ENCODE measurements around the gene DCHS2. TPM values are rescaled to one million over a fixed set of nuclear protein-coding genes. Genes with fewer than 3 reads are reported as not detected.

DCHS2 gene, protein sequence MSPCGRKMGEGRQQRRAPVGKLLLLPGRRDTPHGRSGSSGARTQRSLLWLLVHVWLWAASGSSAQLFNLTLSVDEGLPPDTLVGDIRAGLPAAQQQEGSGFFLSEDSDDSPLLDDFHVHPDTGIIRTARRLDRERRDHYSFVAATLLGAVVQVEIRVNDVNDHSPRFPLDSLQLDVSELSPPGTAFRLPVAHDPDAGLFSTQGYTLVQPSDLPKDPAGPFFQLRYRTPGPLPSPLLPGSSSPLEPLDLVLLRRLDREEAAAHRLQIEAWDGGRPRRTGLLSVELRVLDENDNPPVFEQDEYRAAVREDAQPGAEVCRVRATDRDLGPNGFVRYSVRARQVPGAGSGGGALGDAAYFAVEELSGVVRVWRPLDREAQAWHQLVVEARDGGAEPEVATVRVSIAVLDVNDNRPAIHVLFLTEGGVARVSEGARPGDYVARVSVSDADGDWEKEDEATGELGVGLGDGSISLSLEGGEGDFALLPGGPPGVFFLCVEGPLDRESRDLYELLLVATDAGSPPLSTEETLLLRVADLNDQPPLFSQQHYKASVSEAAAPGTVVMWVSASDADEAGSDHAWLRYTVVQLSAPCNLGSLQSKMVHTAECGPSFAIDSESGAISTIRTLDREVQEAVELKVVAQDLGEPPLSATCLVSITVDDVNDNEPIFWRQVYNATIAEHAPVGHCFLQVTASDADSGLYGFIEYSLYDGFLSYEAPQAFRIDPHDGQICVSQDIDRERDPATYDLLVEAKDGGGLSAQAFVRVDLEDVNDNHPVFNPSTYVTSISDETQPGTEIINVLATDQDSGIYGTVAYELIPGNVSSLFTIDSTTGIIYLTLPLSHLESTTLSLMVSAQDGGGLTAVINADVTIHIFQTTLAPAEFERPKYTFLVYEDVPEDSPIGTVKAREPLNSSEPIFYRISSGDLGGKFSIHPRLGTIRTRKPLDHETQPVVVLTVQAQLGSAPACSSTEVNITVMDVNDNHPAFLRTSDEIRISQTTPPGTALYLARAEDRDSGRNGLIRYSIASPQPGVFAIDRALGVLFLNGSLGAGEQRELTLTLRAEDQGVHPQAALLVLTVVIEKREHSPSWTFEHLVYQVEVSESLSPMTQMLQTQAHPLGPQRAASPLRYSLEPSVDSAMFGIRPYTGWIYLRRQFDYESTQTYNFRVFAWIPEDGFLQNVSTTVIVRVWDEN (N-terminal part only)
- total RNA-seq (2014; rRNA removed; shearing (Covaris generic)) = not detected in 2 replicates
- total RNA-seq (2022) = not detected in 2 replicates
- percentile 4 among the genes with signal in this experiment for Bru-seq, nascent RNA
- percentile 4 among the genes with signal in this experiment for BruChase-seq, experiment 1, labeled RNA remaining after a 6-hour chase
- BruChase-seq, experiment 2, labeled RNA remaining after a 2-hour chase = percentile 2 among the genes with signal in this experiment
- long read RNA-seq = 0 reads

DNA sequence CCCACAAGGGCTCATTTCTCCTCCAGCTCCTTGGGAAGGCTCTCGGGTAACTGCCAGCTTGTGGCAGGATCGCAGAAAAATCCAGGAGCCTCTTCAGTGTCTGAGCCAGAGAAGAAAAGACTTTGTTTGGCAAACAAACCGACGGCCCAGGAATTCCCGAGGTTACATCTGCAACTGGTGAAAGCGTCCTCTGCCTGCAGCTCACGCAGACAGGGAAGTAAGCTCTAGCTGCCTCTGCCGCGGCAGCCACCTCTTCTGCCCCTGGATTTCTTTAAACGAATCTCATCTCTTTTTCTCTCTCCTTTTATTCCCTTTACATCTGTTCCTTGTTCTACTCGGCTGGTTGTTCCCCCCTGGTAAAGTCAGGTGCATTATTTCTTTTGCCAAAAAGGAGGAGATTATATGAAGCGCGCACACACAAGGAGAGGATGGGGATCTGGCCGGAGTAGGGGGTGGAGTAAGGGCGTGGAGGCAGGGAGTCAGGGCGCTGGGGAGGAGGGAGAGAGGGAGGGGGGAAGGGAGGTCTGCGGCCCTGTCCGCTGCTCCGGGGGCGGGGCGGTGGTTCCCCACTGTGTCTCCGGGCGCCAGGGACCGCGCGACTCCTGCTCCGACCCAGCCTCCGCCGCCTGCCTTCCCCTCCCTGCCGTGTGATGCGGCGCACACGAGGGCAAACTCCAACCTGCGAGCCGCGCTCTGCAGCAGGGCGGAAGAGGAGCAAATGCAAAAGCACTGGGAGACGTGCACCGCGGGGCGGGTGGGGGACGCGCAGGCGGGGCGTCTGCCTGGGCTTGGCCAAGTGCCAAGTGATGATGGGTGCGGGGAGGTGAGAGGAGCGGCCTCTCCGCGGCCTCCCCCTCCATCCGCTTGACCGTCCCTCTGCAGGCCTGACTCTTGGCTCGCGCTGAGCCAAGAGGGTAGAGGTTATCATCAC is at the start of gene DCHS2:
DCHS2 (minus strand) TSS at position 459 of the 931 bp plus-strand sequence; CDS start at position 15, 444 bp downstream.
- BruUV-seq (replicated peaks) = no TSS peak
- no peaks in the 10 kb centered on the region for H3K4me1 ChIP-seq (ENCODE audit: insufficient read depth, low read length, poor library complexity, severe bottlenecking)
- no peaks in the 10 kb centered on the region for H3K9me2 ChIP-seq (ENCODE audit: insufficient read depth, low read length)
- no peak within 1 kb of the TSS for H2AFZ ChIP-seq (ENCODE audit: low read length)
- intact Hi-C loops (cut with micrococcal nuclease; ENCODE audit: unreplicated experiment) = no loop called here
- no peaks in the 10 kb centered on the region for H3K9me3 ChIP-seq (ENCODE audit: low read length)
- POLR2A ChIA-PET = interaction anchor here (1.4 kb wide), 1 partner anchor 10 kb away, joined by 4 read pairs; no protein-coding TSS in a partner anchor
- H3K4me3 ChIP-seq (ENCODE audit: low read depth, low read length, poor library complexity, severe bottlenecking) = no peak within 1 kb of the TSS
- H3K36me3 ChIP-seq (ENCODE audit: insufficient read depth, low read length) = no peaks in the 10 kb centered on the region
- CTCF ChIA-PET (ENCODE audit: unreplicated experiment) = no interaction called here
- H3K27ac ChIP-seq (ENCODE audit: low read depth, low read length, poor library complexity, severe bottlenecking) = no peak within 1 kb of the TSS
- no peaks in the 10 kb centered on the region for H3K79me2 ChIP-seq (ENCODE audit: insufficient read depth, low read depth, low read length)
- H3K4me2 ChIP-seq (ENCODE audit: low read length) = no peak within 1 kb of the TSS
- H4K20me1 ChIP-seq (ENCODE audit: insufficient read depth, low read length) = no peaks in the 10 kb centered on the region
- TF ChIP-seq CTCF (conservative IDR thresholded peaks at IDR 0.05; ENCODE audit: low read length) (no peak), EZH2phosphoT487 (IDR thresholded peaks at IDR 0.05; ENCODE audit: borderline replicate concordance, low read depth, low read length) (no peak)
- DNase-seq (ENCODE audit: low spot score) = no peak

DNA sequence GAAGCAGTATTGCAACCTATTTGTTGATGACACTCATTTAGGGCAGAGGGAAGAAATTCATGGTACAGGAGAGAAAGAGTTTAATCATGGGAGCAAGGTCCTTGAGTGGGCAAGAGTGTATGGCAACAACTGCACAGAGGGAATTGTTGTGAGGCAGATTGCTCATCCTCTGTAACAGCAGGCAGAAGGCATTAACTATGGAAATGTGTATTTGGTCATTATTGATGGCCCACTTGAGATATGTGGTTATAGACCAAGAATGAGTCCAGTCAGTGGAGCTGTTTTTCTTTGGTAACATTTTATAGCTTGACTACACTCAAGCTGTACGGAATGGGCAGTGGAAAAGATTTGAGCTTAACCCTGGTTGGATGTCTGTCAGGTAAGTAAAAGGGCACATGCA is 42.7 kb upstream of the DCHS2 start:
- BruUV-seq (replicated peaks) = no TSS peak
- no peak for DNase-seq (ENCODE audit: low spot score)
- Histone ChIP-seq H3K9me3 (ENCODE audit: low read length) (no peaks in the 10 kb centered on the region), H3K4me1 (ENCODE audit: insufficient read depth, low read length, poor library complexity, severe bottlenecking) (no peaks in the 10 kb centered on the region), H3K36me3 (ENCODE audit: insufficient read depth, low read length) (peaks cover 49% of the 10 kb centered on the region), H4K20me1 (ENCODE audit: insufficient read depth, low read length) (no peaks in the 10 kb centered on the region), H3K27ac (ENCODE audit: low read depth, low read length, poor library complexity, severe bottlenecking) (no peak overlapping the region), H2AFZ (ENCODE audit: low read length) (no peak overlapping the region), H3K4me3 (ENCODE audit: low read depth, low read length, poor library complexity, severe bottlenecking) (no peak overlapping the region), H3K79me2 (ENCODE audit: insufficient read depth, low read depth, low read length) (no peaks in the 10 kb centered on the region), H3K4me2 (ENCODE audit: low read length) (no peak overlapping the region), H3K9me2 (ENCODE audit: insufficient read depth, low read length) (no peaks in the 10 kb centered on the region)
- ChIA-PET CTCF (ENCODE audit: unreplicated experiment) (no interaction called here), POLR2A (interaction anchor here (1.5 to 10.6 kb wide), 2 partner anchors 9 to 14 kb away, joined by 4 to 76 read pairs; partner anchors contain the start of gene PLRG1)
- TF ChIP-seq CTCF (conservative IDR thresholded peaks at IDR 0.05; ENCODE audit: low read length) (no peak), EZH2phosphoT487 (IDR thresholded peaks at IDR 0.05; ENCODE audit: borderline replicate concordance, low read depth, low read length) (no peak)
- intact Hi-C loops (cut with micrococcal nuclease; ENCODE audit: unreplicated experiment) = no loop called here

All from OCI-LY7 (cell line).